Smooth muscle cell (in vitro differentiated cells): ENCODE measurements around the gene CRYBA1. TPM values are rescaled to one million over a fixed set of nuclear protein-coding genes. Genes with fewer than 3 reads are reported as not detected.
"Not testable (repeated sequence)": the region's sequence is repeated elsewhere in the genome, so short reads cannot be mapped to it uniquely, and the experiment has no call there.

Source experiments
- DNase-seq: peaks from one replicate; lab custom pipeline; 2025; ENCODE audit not compliant: unreplicated experiment; lab: John Stamatoyannopoulos, UW
- H2AFZ ChIP-seq: fragments of 200-600 bp; sonication (generic); 2 replicates; pipeline ENCODE4 v1.6.0; 2016; ENCODE audit warnings: antibody characterized with exemption, low read depth, mild to moderate bottlenecking
- H3F3A ChIP-seq: fragments of 200-600 bp; sonication (generic); 2 replicates; pipeline ENCODE4 v1.6.0; 2017; ENCODE audit warnings: antibody characterized with exemption, low read depth
- H3K27ac ChIP-seq: fragments of 200-600 bp; sonication (generic); 2 replicates; pipeline ENCODE4 v1.5.1; 2016; ENCODE audit warnings: low read depth, mild to moderate bottlenecking
- H3K27me3 ChIP-seq: fragments of 200-600 bp; sonication (generic); 2 replicates; pipeline ENCODE4 v1.6.1; 2016; ENCODE audit warnings: low read depth, mild to moderate bottlenecking
- H3K36me3 ChIP-seq: fragments of 200-600 bp; sonication (generic); 2 replicates; pipeline ENCODE4 v1.5.1; 2016; ENCODE audit warnings: low read depth
- H3K4me1 ChIP-seq: fragments of 200-600 bp; sonication (generic); 2 replicates; pipeline ENCODE4 v1.5.1; 2016; ENCODE audit warnings: low read depth
- H3K4me2 ChIP-seq: fragments of 200-600 bp; sonication (generic); 2 replicates; pipeline ENCODE4 v1.6.0; 2016; ENCODE audit warnings: mild to moderate bottlenecking
- H3K4me3 ChIP-seq: fragments of 200-600 bp; sonication (generic); 2 replicates; pipeline ENCODE4 v1.5.1; 2016; ENCODE audit warnings: mild to moderate bottlenecking
- H3K79me2 ChIP-seq: fragments of 200-600 bp; sonication (generic); 2 replicates; pipeline ENCODE4 v1.6.0; 2016; ENCODE audit warnings: low read depth, mild to moderate bottlenecking
- H3K9ac ChIP-seq: fragments of 200-600 bp; sonication (generic); 2 replicates; pipeline ENCODE4 v1.6.0; 2016; ENCODE audit warnings: low read depth
- H3K9me3 ChIP-seq: fragments of 200-600 bp; sonication (generic); replicated peaks from 2 replicates; pipeline ENCODE4 v1.5.1; 2016; ENCODE audit warnings: low read depth
- H4K20me1 ChIP-seq: fragments of 200-600 bp; sonication (generic); 2 replicates; pipeline ENCODE4 v1.6.0; 2016; ENCODE audit warnings: low read depth
- WGBS: methylation state at CpG from one replicate; pipeline ENCODE4 v1.1.7; 2016; ENCODE audit warnings: low lambda C conversion rate; 5-methylcytosine and 5-hydroxymethylcytosine counted together
- polyA plus RNA-seq: library from polyadenylated mRNA; unstranded; fragments of >200 nt; fragmentation: Nextera tagmentation; extraction: Ambion mirVana; gene quantifications from 2 replicates; pipeline ENCODE4 v1.2.1, GENCODE V29; 2016
- total RNA-seq: library from RNA; depleted of rRNA; stranded (reverse); fragments of >200 nt; gene quantifications from 2 replicates; pipeline ENCODE4 v1.2.3, GENCODE V29; 2014
- TF ChIP-seq, protein P1 (sequence below): fragments of 200-600 bp; sonication (generic); IDR thresholded peaks from 2 replicates; pipeline ENCODE4 v1.5.1; 2017; ENCODE audit warnings: borderline replicate concordance, mild to moderate bottlenecking, antibody characterized with exemption; ENCODE audit not compliant: insufficient read depth, poor library complexity, severe bottlenecking

The CRYBA1 gene
- total and polyA plus RNA-seq, 2 experiments from 2014 or later = not detected

DNA sequence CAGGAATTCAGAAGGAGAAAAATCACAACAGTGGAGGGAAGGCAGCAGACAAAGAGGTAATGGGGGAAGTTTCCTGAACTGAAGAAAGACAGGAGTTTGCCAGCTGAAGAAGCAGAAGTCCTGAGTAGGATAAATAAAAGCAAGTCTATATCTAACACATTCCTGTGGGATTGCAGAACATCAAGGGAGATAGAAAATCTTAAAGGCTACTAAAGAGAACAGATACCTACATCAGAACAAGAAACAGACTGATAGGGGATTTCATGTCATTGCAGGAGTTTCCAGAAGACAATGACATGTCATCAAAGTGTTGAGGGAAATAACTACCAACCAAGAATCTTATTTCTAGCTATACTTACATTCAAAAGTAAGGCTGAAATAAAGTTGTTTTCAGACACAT lies 21.3 kb upstream of the CRYBA1 start:
- Histone ChIP-seq H3K79me2 (no peaks in the 10 kb centered on the region), H3K4me2 (no peak overlapping the region), H2AFZ (no peak overlapping the region), H3F3A (no peaks in the 10 kb centered on the region), H3K4me3 (no peak overlapping the region), H3K9ac (no peak overlapping the region), H3K27ac (no peak overlapping the region), H3K9me3 (no peaks in the 10 kb centered on the region), H4K20me1 (no peaks in the 10 kb centered on the region), H3K4me1 (no peaks in the 10 kb centered on the region), H3K36me3 (no peaks in the 10 kb centered on the region), H3K27me3 (no peaks in the 10 kb centered on the region)
- TF ChIP-seq, protein P1, sequence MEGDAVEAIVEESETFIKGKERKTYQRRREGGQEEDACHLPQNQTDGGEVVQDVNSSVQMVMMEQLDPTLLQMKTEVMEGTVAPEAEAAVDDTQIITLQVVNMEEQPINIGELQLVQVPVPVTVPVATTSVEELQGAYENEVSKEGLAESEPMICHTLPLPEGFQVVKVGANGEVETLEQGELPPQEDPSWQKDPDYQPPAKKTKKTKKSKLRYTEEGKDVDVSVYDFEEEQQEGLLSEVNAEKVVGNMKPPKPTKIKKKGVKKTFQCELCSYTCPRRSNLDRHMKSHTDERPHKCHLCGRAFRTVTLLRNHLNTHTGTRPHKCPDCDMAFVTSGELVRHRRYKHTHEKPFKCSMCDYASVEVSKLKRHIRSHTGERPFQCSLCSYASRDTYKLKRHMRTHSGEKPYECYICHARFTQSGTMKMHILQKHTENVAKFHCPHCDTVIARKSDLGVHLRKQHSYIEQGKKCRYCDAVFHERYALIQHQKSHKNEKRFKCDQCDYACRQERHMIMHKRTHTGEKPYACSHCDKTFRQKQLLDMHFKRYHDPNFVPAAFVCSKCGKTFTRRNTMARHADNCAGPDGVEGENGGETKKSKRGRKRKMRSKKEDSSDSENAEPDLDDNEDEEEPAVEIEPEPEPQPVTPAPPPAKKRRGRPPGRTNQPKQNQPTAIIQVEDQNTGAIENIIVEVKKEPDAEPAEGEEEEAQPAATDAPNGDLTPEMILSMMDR = no peak
- no peak for DNase-seq

DNA sequence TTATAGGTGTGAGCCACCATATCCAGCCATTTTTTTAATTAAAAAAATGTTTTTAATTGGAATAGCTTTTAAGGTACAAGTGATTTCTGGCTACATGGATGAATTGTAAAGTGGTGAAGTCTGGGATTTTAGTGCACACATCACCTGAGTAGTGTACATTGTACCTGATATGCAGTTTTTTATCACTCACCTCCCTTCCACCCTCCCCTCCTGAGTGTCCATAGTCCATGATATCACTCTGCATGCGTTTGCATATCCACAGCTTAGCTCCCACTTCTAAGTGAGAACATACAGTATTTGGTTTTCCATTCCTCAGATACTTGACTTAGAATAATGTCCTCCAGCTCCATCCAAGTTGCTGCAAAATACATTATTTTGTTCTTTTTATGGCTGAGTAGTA lies 13.4 kb upstream of the CRYBA1 start:
- TF ChIP-seq, protein P1 = no peak
- H3K4me2 ChIP-seq = no peak overlapping the region
- H3F3A ChIP-seq = no peaks in the 10 kb centered on the region
- H3K9ac ChIP-seq = no peak overlapping the region
- H3K4me3 ChIP-seq = no peak overlapping the region
- 96% methylated on average over 1 of the region's 1 CpG for WGBS
- no peaks in the 10 kb centered on the region for H3K36me3 ChIP-seq
- no peaks in the 10 kb centered on the region for H3K4me1 ChIP-seq
- H3K9me3 ChIP-seq = no peaks in the 10 kb centered on the region
- H2AFZ ChIP-seq = no peak overlapping the region
- H3K79me2 ChIP-seq = no peaks in the 10 kb centered on the region
- H4K20me1 ChIP-seq = no peaks in the 10 kb centered on the region
- H3K27me3 ChIP-seq = no peaks in the 10 kb centered on the region
- no peak overlapping the region for H3K27ac ChIP-seq
- DNase-seq = no peak

DNA sequence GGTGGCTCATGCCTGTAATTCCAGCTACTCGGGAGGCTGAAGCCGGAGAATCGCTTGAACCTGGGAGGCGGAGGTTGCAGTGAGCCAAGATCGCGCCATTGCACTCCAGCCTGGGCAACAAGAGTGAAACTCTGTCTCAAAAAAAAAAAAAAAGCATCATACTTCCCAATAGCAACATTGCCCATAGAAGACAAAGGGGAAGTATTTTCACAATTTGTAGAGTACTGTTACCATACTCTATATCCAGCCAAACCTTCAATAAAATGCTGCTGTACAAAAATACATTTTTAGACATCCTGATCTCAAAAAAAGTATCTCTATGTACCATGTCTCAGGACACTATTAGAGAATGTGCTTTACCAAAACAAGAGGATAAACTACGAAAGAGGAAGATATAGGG lies 11.7 kb upstream of the CRYBA1 start:
- H3K27ac ChIP-seq, H3K4me2 ChIP-seq, H3K9me3 ChIP-seq, H2AFZ ChIP-seq, H3K4me3 ChIP-seq, H3K36me3 ChIP-seq, H3K27me3 ChIP-seq, DNase-seq, H3K9ac ChIP-seq, H4K20me1 ChIP-seq, H3K4me1 ChIP-seq, H3K79me2 ChIP-seq, H3F3A ChIP-seq: not testable (repeated sequence)
- 99% methylated on average over 4 of the region's 7 CpGs for WGBS

DNA sequence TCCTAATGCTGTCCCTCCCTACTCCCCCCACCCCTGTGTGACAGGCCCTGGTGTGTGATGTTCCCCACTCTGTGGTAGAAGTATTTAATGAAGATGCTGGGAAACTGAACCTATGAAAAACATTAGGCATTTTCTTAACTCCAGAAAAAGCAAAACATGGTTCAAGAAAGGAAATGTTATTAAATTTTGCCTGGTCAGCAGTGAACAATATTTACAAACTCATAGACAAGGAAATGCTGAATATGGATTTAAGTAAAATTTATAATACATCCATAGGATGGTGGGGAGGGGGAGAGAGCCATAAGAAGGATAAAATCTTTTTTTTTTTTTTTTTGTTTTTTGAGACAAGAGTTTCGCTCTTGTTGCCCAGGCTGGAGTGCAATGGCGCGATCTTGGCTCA lies 10.8 kb upstream of the CRYBA1 start:
- Histone ChIP-seq H3K27me3 (no peaks in the 10 kb centered on the region), H3K4me2 (no peak overlapping the region), H3K9me3 (no peaks in the 10 kb centered on the region), H3K79me2 (no peaks in the 10 kb centered on the region), H3K9ac (no peak overlapping the region), H3F3A (peaks cover 7% of the 10 kb centered on the region), H3K4me3 (no peak overlapping the region), H4K20me1 (no peaks in the 10 kb centered on the region), H2AFZ (no peak overlapping the region), H3K27ac (no peak overlapping the region), H3K4me1 (peaks cover 9% of the 10 kb centered on the region), H3K36me3 (no peaks in the 10 kb centered on the region)
- TF ChIP-seq, protein P1 = no peak
- no peak for DNase-seq
- 100% methylated on average over 3 of the region's 3 CpGs for WGBS
